GM12865 (cell line): ENCODE data around the gene SLC2A4.

Experiments used
- DNase-seq: peaks from one replicate; pipeline ENCODE4 v3.0.0; 2010; ENCODE audit warnings: low read depth
- H3K4me3 ChIP-seq: 2 replicates; pipeline ENCODE4 v1.5.1; 2011; ENCODE audit warnings: mild to moderate bottlenecking, low read depth, low read length, control low read depth
- TF ChIP-seq, protein P1 (sequence below): IDR thresholded peaks from 2 replicates; pipeline ENCODE4 v1.5.1; 2011; ENCODE audit warnings: low read length, control low read depth, low read depth, inconsistent platforms; ENCODE audit not compliant: insufficient read depth; ENCODE audit errors: missing control alignments

Gene SLC2A4

DNA sequence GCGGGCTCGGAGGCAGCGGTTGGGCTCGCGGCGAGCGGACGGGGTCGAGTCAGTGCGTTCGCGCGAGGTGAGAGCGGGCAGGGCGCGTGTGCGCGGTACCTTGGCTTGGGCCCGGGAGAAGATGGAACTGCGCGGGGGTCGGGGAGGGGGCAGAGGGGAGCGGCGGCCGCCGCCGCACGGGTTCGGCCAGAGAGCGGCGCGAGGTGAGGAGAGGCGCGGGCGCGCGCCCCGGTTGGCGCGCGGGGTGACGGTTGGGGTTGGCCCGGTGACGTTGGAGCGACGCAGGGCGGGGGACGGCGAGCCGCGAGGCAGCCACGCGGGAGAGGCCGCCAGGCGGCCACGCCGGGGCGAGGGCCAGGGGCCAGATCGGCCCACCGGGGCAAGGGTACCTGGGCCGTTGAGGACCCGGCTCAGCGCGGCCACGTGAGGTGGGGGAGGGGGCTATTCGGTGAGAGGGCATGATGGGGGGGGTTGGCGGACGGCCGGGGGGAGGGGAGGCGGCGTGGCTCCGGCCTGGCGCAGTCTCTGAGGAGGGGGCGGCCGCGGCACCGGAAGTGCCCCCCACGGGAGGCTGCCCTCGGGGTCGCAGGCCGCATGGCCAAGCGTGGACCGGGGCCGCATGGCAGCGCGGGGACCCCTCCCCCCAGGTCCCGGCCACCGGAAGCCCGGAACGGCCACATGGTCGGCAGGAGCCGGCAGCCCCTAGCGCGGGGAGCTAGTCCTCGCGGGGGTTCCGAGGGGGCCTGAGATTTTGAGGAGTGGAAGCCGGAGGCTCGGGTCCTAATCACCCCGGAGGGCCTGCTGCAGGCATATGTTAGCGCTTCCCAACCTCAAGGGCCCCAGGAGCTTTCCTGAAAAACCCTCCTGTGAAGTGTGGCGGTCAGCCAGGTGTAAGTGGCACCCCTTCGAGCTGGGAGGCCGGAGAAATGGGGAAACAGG is 26.4 kb downstream of the SLC2A4 start:
- peak overlapping the region; percentile 80 for H3K4me3 ChIP-seq
- TF ChIP-seq, protein P1, sequence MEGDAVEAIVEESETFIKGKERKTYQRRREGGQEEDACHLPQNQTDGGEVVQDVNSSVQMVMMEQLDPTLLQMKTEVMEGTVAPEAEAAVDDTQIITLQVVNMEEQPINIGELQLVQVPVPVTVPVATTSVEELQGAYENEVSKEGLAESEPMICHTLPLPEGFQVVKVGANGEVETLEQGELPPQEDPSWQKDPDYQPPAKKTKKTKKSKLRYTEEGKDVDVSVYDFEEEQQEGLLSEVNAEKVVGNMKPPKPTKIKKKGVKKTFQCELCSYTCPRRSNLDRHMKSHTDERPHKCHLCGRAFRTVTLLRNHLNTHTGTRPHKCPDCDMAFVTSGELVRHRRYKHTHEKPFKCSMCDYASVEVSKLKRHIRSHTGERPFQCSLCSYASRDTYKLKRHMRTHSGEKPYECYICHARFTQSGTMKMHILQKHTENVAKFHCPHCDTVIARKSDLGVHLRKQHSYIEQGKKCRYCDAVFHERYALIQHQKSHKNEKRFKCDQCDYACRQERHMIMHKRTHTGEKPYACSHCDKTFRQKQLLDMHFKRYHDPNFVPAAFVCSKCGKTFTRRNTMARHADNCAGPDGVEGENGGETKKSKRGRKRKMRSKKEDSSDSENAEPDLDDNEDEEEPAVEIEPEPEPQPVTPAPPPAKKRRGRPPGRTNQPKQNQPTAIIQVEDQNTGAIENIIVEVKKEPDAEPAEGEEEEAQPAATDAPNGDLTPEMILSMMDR = peak; percentile 19
- DNase-seq = peak; percentile 69

DNA sequence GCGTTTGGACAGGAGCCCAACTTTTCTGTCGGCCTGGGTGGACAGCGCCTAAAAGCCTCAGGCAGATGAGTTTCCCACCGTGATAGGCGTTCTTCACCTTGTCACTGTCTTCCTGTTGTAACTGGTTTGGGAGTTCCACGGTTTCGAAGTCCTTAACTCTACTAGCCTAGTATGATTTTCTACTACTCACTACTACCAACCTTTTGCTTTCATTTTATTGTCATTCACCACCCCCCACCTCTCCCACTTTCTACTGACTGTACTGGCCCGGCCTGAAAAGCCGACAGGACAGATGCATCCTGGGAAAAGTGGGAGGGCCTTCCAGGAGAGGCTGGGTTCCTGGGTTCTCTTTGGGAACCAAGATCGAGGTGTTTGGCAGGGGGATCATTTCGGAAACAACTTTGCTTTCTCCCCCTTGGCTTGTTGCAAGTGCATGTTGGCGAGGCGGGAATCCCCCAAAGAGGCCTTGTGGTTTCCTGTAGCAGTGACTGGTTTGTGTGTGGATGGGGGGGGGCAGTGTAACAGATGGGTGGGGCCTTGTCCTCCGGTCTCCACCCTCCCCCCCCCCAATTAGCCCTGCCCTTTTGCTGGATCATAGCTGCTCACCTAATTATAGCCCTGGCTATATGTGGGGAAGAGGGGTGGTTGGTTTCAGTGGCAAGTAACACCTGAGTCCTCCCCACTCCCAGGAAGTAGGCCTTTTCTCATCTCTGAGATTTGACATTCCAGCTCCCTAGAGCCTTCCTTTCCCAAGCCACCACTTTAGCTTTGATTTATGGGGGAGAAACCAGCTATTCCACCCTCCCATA is 27.3 kb downstream of the SLC2A4 start:
- DNase-seq = peak; percentile 95
- peak overlapping the region; percentile 80 for H3K4me3 ChIP-seq
- TF ChIP-seq, protein P1 = no peak

DNA sequence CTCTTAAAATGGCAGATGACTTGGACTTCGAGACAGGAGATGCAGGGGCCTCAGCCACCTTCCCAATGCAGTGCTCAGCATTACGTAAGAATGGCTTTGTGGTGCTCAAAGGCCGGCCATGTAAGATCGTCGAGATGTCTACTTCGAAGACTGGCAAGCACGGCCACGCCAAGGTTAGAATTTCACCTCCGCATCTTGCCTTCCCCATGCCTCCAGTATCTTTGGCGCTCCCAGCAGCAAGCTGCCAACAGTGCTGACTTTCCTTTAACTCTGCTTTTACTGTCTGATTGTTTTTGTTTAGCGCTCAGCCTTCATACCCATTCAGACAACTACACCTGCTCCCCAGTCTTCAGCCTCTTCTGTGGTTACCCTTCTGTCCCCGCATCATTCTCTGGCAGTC is 28.1 kb downstream of the SLC2A4 start:
- TF ChIP-seq, protein P1 = no peak
- no peak for DNase-seq
- H3K4me3 ChIP-seq = peak overlapping the region; percentile 80

DNA sequence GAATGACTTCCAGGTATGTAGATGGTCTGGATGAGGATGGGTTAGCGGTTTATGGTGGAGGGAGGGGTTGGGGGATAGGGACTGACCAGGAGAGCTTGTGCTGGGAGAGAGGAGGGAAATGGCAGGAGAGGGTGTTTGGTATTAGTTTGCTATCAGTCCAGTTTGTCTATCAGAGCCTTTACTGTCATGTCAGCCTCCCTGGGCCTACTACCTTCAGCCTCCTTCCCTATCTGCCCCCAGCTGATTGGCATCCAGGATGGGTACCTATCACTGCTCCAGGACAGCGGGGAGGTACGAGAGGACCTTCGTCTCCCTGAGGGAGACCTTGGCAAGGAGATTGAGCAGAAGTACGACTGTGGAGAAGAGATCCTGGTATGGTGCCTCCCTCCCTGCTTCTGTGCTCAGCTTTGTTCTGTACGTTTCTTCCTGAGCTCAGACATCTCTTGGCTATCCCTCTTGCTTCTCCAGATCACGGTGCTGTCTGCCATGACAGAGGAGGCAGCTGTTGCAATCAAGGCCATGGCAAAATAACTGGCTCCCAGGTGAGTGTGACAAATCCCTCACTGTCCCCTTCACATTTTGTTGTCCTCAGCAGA is 29.7 kb downstream of the SLC2A4 start:
- H3K4me3 ChIP-seq = no peak overlapping the region
- no peak for DNase-seq
- TF ChIP-seq, protein P1 = no peak

DNA sequence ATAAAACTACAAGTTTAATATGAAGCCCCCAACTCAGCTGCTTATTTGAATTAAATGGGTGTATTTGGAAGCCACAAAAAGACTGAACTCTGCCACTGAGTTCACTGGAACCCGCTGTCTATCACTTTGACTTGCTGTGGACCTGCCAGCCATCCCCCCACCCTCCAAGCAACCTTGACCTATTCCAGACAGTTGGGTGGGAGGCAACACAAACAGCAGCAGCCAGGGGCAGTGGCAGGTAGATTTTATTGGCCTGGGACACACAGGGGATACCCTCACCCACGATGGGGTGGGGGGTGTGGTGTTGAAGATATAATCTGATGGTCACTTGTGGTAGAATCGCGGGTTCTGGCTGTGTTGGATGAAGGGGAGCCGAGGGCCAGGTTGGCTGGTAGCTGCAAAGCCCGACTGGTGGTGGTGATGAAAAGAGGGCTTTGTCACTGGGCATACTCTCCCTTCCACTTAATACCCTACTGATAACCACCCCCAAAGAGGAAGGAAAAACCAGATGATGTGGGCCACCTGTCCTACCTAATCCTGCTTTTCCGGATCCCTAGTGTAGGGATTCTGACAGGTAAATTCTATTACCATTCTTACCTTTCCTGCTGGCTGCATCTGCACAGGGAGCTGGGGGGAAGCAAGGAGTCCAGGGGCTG is 31.0 kb downstream of the SLC2A4 start:
- H3K4me3 ChIP-seq = no peak overlapping the region
- no peak for DNase-seq
- TF ChIP-seq, protein P1 = no peak
